Stimulated activated CD4-positive, alpha-beta T cell treated with anti-CD3 and anti-CD28 coated beads, TNF-alpha, amount 100 ng/mL, for 24 hours (primary cell): Measurements from ENCODE around the gene ADGRL2.

Experiments
- DNase-seq, 3 experiments: peaks; one replicate each; pipeline ENCODE4 v3.0.0-alpha.2; 2020; ENCODE audit warnings: low read depth in 3 of 3

The ADGRL2 gene

GRCh38 chr1:81800695-81801650 lies at the start of gene ADGRL2:
Gene ADGRL2 (plus strand): TSS chr1:81800934. CDS start chr1:81836985, 36,051 bp downstream.
- DNase-seq = no peak

DNA sequence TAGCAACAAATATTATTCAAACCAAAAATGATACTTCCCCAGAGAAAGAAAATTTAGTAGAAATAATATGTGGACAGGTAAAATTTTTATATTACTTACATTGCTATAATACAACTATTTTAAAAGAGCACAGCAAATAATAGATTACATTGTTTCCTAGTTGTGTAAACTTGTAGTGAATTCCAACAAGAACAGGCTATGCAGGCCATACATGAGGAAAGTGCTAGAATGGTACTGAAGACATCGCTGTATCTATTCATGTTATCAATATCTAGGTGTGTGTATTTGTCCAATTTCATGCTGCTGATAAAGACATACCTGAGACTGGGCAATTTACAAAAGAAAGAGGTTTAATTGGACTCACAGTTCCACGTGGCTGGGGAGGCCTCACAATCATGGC lies 47.9 kb upstream of the ADGRL2 start:
- DNase-seq = no peak

GRCh38 chr1:81754424-81754823 lies 46.3 kb upstream of the ADGRL2 start:
- no peak for DNase-seq

DNA sequence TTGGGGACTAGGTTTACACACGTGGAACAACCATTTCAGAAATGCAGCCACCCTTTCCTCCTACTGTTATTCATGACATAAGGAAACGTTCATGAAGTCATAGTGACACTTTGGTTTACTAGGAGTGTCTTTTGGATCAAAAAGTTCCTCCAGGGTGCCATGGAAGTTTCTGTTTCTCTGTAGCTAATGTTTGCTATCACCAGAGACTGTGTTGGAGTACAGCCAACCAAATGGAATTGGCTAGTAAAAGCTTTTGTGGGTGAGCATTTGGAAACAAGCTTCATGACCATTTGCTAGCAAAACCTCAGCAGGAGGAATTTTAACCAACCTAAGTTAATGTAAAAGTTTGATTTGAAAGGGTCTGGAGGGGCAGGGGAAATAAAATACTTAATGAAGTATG lies 43.9 kb upstream of the ADGRL2 start:
- no peak for DNase-seq

DNA sequence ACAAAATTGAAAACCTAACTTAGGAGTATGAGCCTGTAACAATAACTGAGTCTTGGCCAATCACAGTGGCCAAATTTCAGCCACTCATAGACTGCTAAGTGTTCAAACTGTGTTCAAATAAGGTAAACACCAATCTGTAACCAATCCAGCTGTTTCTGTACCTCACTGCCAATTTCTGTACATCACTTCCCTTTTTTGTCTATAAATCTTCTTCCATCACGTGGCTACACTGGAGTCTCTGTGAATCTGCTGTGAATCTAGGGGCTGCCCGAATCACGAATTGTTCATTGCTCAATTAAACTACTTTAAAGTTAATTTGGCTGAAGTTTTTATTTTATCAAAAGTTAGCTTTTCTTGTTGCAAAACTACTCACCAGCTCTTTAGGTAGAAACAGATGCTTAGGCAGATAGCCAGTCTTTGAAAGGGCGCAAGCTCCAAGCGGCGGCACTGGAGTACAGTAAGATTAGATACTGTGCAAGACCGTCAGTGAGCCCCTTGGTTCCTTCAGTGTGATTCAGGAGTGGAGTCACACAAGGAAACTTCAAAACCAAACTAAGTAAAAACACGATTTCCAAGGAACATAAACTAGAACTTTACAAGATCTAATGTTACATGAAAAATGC lies 43.2 kb upstream of the ADGRL2 start:
- DNase-seq = no peak

GRCh38 chr1:81758181-81758580 lies 42.6 kb upstream of the ADGRL2 start:
- DNase-seq = no peak

DNA sequence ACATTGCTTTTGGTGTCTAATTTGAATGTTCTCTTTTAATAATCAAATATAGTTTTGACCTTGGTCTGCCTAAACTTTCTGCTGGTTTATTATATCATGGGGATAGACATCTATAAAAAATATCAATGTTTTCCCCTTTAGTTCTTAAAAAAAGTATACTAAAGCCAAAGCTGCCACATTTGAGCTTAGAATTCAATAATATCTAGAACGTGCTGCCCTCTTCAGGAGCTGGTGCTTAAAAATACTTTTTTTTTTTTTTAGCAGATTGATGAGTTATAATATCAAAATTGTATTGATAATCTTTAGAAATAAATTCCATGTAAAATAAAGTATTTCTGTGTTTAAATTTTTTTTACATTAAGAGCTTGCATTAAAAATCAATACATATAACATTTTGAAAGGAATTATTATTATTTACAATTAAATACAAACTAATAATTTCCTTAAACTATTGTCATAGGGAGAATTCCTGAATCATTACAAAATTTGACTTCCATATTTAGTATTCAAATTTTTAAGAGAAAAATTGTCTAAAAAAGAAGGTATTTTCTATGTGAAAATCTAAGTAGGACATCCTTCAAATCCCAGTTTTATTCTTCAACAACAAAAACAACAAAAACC lies 40.1 kb upstream of the ADGRL2 start:
- DNase-seq = no peak

- DNase-seq = no peak
Measured at GRCh38 chr1:81775510-81775909, 25.2 kb upstream of the ADGRL2 start.

- DNase-seq = no peak
Measured at GRCh38 chr1:81780705-81781454, 19.9 kb upstream of the ADGRL2 start.

- DNase-seq = no peak
Measured at GRCh38 chr1:81781749-81782148, 19.0 kb upstream of the ADGRL2 start.

- DNase-seq = no peak
Measured at GRCh38 chr1:81792184-81792583, 8.6 kb upstream of the ADGRL2 start.

DNA sequence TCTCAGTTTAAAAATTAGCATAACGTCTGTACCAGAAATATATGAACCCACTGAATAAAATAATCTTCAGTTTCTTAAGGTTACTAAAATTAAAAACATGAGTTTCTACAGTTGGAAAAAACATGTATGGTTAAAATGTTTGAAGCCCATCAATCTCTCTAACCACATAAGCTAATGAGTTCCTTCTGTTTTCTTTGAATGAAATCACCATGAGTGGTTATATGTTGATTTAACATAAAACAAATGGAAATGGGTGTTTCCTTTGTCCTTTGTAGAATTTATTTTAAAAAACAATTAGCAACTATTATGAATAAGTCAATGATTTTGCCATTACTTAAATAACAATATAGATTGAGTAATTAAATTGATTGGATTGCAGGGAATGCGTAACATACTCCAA lies 3.0 kb upstream of the ADGRL2 start:
- DNase-seq = no peak

DNA sequence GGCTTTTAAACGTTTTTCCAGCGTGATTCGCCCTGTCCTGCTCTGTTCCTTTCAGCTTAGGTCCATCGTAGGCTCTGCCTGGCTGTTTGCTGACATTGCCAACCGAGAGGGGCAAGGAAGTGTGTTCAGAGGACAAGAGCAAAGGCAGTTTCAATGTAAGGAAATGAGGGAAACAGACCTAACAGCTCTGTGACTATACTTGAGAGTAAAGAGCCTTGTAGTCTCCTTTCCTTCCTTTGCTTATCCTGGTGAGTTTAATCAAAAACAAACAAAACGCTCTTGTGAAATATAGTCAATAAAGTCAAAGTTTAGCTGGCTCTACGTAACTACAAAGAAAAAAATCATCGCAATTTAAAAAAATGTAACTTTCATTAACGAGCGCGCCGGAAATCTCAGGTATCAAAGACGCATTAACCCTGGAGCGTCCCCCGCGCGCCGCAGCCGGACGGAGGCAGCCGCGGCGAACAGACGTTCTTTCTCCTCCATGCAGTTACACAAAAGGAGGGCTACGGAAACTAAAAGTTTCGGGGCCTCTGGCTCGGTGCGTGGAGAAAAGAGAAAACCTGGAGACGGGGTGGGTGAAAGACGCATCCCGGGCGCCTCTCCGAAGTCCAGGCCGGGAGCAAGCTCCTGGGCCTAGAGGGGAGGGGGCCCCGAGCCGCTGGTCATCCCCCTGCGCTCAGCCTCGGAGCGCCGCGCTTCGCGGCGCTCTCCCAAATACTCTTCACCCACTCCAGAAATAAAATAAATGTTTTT lies 617 bp upstream of the ADGRL2 start:
- DNase-seq = no peak

DNA sequence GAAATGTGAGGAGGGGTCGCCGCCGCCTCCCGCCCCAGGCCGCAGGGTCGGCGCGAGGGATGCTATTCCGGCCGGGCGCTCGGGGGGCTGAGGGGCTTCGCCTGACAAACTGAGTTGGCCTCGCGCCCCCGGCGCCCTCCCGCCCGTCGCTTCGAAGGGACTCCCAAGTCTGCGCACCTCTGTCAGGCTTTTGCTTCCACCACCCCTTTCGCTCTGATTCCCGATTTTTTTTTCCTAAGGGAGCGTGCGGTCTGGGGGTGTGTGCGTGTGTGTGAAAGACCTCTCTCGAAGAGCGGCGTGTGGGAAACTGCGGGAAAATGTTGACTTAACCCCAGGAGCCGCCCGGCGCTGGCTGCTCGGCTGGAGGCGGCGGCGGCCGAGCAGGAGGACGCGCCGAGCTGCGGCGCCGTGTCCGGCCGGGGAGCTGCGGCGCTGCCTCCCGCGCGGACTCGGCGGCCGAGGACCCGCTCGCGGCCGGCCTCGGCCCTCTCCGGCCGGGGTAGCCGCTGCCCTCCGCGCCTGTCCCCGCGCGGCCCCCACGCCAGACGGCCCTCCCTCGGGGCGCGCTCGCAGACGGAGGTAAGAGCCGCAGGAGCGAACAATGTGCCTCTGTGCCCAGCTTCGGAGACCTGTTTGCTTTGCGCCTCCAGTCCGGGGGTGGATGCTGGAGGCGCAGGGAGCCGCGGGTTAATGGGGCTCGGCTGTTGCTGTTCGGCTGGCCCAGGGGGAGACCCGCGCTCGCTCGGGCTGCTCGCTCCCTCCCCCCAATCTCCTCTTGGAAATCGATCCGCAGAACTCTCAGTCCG lies 1.1 kb downstream of the ADGRL2 start:
- no peak for DNase-seq

DNA sequence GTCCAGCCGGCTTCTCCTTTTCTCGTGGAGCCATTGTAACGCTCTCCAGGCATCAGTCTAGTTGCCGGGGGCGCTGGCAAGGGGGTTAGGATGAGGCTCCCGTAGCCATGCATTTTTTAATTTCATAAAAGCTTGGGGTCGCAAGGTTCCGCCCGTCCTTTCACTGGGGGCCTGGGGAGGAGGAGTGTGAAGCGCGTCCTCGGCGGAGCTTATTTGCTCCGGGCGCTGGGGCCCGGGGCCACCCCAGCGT lies 1.6 kb downstream of the ADGRL2 start:
- DNase-seq = no peak

DNA sequence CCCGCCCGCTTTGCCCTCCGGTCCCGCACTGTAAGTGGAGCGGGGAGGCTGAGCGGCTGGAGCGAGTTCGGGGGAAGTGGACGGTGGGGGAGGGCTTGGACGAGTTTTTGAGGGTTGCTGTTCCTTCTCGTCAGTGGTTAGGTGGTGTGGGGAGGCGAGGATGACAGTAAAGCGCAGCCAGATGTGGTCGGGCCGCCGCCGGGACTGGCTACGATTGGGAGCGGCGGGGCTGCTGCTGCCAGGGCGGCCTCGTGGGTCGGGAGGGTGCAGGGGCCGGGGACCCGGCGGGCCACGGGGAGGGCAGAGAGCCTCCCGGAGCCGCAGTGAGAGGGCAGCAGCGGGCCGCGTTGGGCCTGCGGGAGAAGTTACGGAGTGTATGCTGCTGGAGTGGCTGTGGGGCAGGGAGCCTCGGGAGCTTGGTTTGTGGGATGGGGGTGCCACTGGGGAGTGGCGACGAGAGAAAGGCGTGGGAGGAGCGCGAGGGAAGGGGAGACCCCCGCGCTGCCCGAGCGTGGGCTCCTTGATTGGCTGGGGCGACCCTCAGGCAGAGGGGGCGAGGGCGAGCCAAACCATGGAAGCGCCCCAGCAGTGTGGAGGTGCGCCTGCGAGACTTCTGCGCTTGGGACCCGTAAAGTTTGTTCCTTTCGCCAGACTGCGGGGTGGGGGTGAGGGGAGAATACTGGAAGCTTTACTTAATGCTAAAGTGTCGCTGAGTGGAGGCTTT lies 2.1 kb downstream of the ADGRL2 start:
- DNase-seq = no peak

GRCh38 chr1:81803431-81804110 lies 2.8 kb downstream of the ADGRL2 start:
- no peak for DNase-seq

GRCh38 chr1:81804312-81804711 lies 3.6 kb downstream of the ADGRL2 start:
- DNase-seq = no peak
